Astrocyte of the spinal cord (primary cell): ENCODE measurements around the gene MOV10.

ENCODE experiments used
- DNase-seq: peaks from one replicate; pipeline ENCODE4 v3.0.0; 2011; ENCODE audit warnings: low read depth, low spot score
- H3K4me3 ChIP-seq: 2 replicates; pipeline ENCODE4 v1.5.1; 2011; ENCODE audit warnings: low read depth, mild to moderate bottlenecking, low read length, moderate library complexity
- in situ Hi-C: cut with HindIII; loops from 2 replicates; pipeline ENCODE4 v1.10.0; 2017; ENCODE audit warnings: low sequenced_read_pairs
- TF ChIP-seq, protein P1 (sequence below): IDR thresholded peaks from 2 replicates; pipeline ENCODE4 v1.5.1; 2012; ENCODE audit warnings: low read depth, mild to moderate bottlenecking, low read length, inconsistent platforms

Gene MOV10

DNA sequence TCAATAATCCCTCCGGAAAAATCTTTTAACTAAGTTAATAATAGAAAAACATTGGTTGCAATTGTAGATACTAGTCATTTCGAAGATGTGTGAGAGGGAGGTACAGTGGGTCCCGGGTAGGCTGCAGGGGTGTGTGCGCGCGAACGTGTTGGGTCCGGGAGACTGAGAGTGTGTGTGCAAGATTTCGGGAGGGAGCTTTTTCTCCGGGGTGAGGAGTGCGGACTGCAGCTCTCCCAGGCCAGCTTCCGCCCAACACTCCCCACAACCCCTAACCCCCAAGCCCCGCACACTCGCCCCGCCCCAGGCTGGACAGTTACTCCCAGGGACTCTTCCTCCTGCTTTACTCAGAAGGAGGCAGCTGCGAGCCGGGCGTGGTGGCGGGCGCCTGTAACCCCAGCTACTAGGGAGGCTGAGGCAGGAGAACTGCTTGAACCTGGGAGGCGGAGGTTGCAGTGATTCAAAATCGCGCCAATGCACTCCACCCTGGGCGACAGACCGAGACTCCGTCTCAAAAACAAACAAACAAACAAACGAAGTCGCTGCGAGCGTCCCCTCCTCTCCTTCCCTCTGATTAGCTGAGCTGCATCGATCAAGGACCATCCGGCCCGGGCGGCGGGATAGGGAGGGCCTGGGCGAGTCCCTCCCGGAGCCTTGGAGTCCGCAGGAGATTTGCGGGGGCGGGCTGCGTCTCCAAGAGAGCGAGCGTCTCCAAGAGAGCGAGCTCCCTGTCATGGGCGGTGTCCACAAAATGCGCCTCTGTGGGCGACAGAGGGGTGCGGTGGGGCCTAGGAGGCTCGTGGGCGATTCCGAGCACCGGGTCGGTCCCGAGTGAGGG lies 68.9 kb downstream of the MOV10 start:
- H3K4me3 ChIP-seq, result peak overlapping the region; percentile 26
- in situ Hi-C loops, result no loop called here
- TF ChIP-seq, protein P1, sequence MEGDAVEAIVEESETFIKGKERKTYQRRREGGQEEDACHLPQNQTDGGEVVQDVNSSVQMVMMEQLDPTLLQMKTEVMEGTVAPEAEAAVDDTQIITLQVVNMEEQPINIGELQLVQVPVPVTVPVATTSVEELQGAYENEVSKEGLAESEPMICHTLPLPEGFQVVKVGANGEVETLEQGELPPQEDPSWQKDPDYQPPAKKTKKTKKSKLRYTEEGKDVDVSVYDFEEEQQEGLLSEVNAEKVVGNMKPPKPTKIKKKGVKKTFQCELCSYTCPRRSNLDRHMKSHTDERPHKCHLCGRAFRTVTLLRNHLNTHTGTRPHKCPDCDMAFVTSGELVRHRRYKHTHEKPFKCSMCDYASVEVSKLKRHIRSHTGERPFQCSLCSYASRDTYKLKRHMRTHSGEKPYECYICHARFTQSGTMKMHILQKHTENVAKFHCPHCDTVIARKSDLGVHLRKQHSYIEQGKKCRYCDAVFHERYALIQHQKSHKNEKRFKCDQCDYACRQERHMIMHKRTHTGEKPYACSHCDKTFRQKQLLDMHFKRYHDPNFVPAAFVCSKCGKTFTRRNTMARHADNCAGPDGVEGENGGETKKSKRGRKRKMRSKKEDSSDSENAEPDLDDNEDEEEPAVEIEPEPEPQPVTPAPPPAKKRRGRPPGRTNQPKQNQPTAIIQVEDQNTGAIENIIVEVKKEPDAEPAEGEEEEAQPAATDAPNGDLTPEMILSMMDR, result no peak
- no peak for DNase-seq

DNA sequence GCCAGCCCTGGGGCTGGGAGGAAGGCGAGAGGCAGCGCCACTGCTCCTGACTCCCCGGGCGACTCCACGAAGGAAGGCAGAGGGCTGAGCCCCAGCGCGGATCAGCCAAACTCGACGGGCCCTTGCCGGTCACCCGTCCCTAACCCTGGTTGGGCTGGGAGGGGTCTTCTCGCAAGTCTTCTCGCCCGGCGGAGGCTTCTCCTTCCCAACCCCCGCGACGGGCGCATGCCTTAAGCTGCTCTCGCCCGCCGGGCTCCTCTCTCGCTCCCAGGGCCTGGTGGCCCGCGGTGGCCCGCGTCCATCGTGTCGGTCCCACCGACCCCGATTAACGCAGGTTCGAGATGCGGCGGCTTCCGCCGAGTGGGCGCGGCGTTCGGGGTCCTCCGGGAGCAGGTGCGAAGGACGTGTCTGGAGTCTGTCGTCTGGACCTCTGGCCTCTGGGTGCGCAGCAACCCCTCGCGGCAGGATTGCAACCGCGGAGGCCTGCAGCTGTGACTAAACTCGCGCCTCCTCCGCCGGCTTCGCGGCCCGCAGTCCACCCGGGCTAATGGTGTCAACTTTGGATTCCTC lies 69.6 kb downstream of the MOV10 start:
- in situ Hi-C loops, result no loop called here
- TF ChIP-seq, protein P1, result peak; percentile 57
- peak overlapping the region; percentile 26 for H3K4me3 ChIP-seq
- DNase-seq, result peak; percentile 43

DNA sequence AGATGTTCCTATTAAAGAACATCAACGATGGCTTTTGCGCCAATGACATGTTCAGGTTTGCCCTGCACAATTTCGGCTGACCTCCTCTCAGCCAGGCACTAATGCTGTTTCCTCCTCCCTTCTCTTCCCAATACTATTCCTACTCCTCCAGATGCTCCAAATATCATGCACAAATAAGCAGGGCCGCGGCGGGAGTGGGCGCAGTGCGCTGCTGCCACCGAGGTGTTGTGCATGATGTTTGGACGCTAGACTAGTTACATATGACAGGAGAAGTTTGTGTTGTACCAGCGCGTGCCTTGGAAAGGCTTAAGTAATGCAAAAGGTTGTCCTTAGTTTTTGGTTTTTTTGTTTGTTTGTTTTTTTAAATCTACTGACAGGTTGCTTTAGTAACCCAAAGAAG lies 73.9 kb downstream of the MOV10 start:
- in situ Hi-C loops, result no loop called here
- DNase-seq, result no peak
- H3K4me3 ChIP-seq, result no peak overlapping the region
- TF ChIP-seq, protein P1, result no peak
